ENCODE data around the gene FYB1. TPM values are rescaled to one million over a fixed set of nuclear protein-coding genes. Genes with fewer than 3 reads are reported as not detected.

FYB1 gene
- total RNA-seq, 1 experiment from 2014 or later, result not detected

DNA sequence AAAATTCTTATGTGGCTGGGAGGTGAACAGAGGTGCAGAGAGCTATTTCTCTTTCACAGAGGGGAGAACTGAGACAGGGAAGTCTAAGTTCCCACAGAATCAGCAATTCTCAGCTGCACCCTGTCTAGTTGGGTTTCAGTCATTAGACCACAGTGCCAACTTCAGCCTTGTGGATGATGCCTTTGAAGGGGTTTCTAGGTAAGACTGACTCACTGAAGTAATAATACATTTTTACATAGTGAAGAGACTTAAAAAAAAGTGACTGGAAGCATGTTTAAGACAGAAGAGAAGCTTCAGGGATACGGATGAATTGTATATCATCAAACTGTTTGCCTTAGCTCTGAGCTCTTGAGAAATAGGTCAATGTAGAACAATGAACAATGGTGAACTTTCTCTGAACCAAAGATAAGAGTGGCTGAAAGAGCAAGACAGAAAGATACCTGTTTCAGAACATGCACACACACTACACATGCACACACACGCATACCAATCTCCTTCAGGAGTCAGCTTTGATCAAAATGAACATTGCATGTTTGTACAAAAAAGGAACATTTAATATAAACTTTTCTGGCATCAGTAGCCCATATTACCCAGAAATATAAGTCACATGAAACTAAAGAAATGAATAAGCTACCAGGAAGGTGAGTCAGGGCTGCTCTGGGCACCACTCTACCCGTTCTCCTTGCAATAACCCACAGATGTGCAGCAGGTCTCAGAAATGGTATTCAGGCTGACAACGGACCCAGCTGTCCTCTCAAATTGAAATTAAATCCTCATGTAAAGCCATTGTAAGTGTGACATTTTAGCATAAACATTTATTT is 12.6 kb upstream of the FYB1 start:
- Histone ChIP-seq H3K27me3 (ENCODE audit: insufficient read depth, low read length) (no peaks in the 10 kb centered on the region), H3K23ac (ENCODE audit: insufficient read length, low read depth, low read length) (no peak overlapping the region), H3K23me2 (ENCODE audit: insufficient read length, low read depth, low read length, poor library complexity, severe bottlenecking) (no peaks in the 10 kb centered on the region), H4K91ac (ENCODE audit: insufficient read length, low read depth, low read length) (no peak overlapping the region), H2BK5ac (ENCODE audit: insufficient read length, low read length) (no peak overlapping the region), H3K4ac (ENCODE audit: low read depth, low read length) (no peak overlapping the region), H2AK5ac (ENCODE audit: insufficient read length, low read length) (no peak overlapping the region), H4K5ac (ENCODE audit: insufficient read length, low read depth, low read length) (no peak overlapping the region), H4K8ac (replicated peaks; ENCODE audit: insufficient read length, low read depth, low read length) (no peak overlapping the region), H2BK12ac (ENCODE audit: insufficient read length, low read depth, low read length) (no peak overlapping the region), H3T11ph (ENCODE audit: low read length) (no peak overlapping the region), H3K56ac (ENCODE audit: insufficient read length, low read depth, low read length) (no peak overlapping the region), H3K4me1 (ENCODE audit: insufficient read depth, low read length) (no peaks in the 10 kb centered on the region), H3K4me2 (ENCODE audit: insufficient read depth, insufficient read length, low read length) (no peak overlapping the region), H3K14ac (ENCODE audit: insufficient read depth, low read length) (no peak overlapping the region), H2BK15ac (ENCODE audit: low read depth, low read length) (no peak overlapping the region), H3K79me2 (ENCODE audit: insufficient read depth, low read length) (no peaks in the 10 kb centered on the region; the same call in 1 of the 2 replicates), H2AFZ (ENCODE audit: low read length) (no peak overlapping the region), H2BK20ac (ENCODE audit: low read depth, low read length, poor library complexity, severe bottlenecking) (no peak overlapping the region), H3K18ac (ENCODE audit: insufficient read length, low read depth, low read length) (no peak overlapping the region), H3K27ac (ENCODE audit: insufficient read length, low read depth, low read length) (no peak overlapping the region), H3K9ac (ENCODE audit: extremely low read depth, insufficient read length, low read length) (no peak overlapping the region), H4K20me1 (ENCODE audit: control insufficient read depth, insufficient read depth, insufficient read length) (no peaks in the 10 kb centered on the region), H3K9me3 (ENCODE audit: control insufficient read depth, low read depth, low read length) (no peaks in the 10 kb centered on the region), H3K79me1 (ENCODE audit: insufficient read depth, low read depth, low read length, poor library complexity, severe bottlenecking) (no peaks in the 10 kb centered on the region), H2BK120ac (ENCODE audit: low read depth, low read length, poor library complexity, severe bottlenecking) (no peak overlapping the region)
- no CpG with 5 or more reads among the region's 4 CpGs for WGBS (ENCODE audit: extremely low coverage, insufficient read length, low lambda C conversion rate)
- H3K27ac Mint-ChIP-seq, result no peak overlapping the region
- H3K4me1 Mint-ChIP-seq, result no peaks in the 10 kb centered on the region
- TF ChIP-seq, protein P1, sequence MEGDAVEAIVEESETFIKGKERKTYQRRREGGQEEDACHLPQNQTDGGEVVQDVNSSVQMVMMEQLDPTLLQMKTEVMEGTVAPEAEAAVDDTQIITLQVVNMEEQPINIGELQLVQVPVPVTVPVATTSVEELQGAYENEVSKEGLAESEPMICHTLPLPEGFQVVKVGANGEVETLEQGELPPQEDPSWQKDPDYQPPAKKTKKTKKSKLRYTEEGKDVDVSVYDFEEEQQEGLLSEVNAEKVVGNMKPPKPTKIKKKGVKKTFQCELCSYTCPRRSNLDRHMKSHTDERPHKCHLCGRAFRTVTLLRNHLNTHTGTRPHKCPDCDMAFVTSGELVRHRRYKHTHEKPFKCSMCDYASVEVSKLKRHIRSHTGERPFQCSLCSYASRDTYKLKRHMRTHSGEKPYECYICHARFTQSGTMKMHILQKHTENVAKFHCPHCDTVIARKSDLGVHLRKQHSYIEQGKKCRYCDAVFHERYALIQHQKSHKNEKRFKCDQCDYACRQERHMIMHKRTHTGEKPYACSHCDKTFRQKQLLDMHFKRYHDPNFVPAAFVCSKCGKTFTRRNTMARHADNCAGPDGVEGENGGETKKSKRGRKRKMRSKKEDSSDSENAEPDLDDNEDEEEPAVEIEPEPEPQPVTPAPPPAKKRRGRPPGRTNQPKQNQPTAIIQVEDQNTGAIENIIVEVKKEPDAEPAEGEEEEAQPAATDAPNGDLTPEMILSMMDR (conservative IDR thresholded peaks at IDR 0.05), result no peak
- no peak for DNase-seq
- no peaks in the 10 kb centered on the region for H3K9me3 Mint-ChIP-seq
- no peaks in the 10 kb centered on the region for H3K27me3 Mint-ChIP-seq (ENCODE audit: low read depth)
- no peaks in the 10 kb centered on the region for H3K36me3 Mint-ChIP-seq (ENCODE audit: insufficient read depth in 1 of 3, low read depth in 3 of 3)
- H3K4me3 Mint-ChIP-seq, result no peak overlapping the region

Measured in H9 (cell line).